ENCODE data around the gene CCDC197.

- TF ChIP-seq POLR2A (IDR thresholded peaks at IDR 0.05) = no peak
- no peak for TF ChIP-seq CTCF (IDR thresholded peaks at IDR 0.05)
Observed at GRCh38 chr14:94009767-94010166, 12.7 kb downstream of the CCDC197 start.

Data from body of pancreas (tissue), 4 donors.